ENCODE measurements around the gene TM9SF4.

Gene TM9SF4

DNA sequence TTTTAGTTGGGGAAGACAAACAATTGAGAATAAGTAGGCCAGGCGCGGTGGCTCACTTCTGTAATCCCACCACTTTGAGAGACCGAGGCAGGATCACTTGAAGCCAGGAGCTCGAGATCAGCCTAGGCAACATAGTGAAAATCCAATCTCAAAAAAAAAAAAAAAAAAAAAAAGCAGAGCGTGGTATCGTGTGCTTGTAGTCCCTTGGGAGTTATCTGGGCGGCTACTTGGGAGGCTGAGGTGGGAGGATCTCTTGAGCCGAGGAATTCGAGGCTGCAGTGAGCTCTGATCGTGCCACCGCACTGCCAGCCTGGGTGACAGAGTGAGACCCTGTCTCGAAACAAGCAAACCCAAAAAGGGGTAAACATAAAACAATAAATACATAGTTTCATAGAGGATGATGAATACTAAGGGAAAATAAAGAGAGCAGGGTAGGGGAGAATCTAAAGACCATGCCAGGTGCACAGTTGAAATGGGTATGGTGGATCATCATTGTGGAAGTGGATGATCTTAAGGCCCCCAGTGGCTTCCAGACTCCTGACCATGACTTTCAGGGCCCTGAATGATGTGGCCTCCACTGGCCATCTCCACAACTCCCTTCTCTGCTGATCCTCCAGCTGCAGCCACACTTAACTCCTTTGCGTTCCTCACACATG is 99.1 kb downstream of the TM9SF4 start:
- DNase-seq: no peak

GRCh38 chr20:32209850-32210605 is 100.5 kb downstream of the TM9SF4 start:
- DNase-seq: no peak

DNA sequence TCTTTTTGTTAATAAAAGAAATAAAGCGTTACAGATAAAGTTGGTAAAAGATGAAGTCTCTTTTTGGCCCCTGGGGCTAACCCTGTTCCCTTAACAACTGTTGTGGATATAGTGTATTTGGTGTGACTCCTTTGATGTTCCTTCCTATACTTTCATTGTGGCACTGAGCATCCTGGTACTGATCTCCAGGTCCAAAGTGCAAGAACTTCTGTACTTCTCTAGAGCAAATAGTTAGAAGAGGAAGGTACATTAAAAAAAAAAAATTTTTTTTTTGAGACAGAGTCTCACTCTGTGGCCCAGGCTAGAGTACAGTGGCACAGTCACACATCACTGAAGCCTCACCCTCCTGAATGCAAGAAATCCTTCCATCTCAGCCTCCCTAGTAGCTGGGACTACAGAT is 104.4 kb downstream of the TM9SF4 start:
- no peak for DNase-seq

DNA sequence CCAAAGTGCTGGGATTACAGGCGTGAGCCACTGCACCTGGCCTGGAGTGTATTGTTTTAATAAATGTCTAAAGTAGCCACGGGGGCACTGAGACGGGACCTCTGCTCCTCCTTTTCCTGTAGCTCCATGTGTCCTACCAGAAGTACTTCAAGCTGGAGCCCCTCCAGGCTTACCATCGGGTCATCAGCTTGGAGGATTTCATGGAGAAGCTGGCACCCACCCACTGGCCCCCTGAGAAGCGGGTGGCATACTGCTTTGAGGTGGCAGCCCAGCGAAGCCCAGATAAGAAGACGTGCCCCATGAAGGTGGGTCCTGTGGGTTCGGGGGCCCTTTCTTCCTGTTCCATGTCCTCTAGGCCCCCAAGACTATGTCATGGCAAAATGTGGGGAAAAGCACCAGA is 105.6 kb downstream of the TM9SF4 start:
- no peak for DNase-seq

GRCh38 chr20:32215729-32216128 is 106.2 kb downstream of the TM9SF4 start:
- no peak for DNase-seq

- no peak for DNase-seq
These were observed 106.9 kb downstream of the TM9SF4 start for GRCh38 chr20:32216179-32217142.
